ENCODE measurements around the gene XKR7.

Gene XKR7

GRCh38 chr20:32009564-32009963 lies 41.6 kb downstream of the XKR7 start:
- intact Hi-C loops (cut with DNase I; ENCODE audit: low total_unique reads), result no loop called here
- no peak overlapping the region for H3K4me3 ChIP-seq
- H3K27me3 ChIP-seq, result peaks cover 0 to 35% of the 10 kb centered on the region in 2 donors
- H3K27ac ChIP-seq, result no peak overlapping the region
- no peak for DNase-seq
- no peak for TF ChIP-seq CTCF (IDR thresholded peaks at IDR 0.05)
- no peaks in the 10 kb centered on the region for H3K36me3 ChIP-seq
- no peaks in the 10 kb centered on the region for H3K9me3 ChIP-seq
- no peaks in the 10 kb centered on the region for H3K4me1 ChIP-seq

DNA sequence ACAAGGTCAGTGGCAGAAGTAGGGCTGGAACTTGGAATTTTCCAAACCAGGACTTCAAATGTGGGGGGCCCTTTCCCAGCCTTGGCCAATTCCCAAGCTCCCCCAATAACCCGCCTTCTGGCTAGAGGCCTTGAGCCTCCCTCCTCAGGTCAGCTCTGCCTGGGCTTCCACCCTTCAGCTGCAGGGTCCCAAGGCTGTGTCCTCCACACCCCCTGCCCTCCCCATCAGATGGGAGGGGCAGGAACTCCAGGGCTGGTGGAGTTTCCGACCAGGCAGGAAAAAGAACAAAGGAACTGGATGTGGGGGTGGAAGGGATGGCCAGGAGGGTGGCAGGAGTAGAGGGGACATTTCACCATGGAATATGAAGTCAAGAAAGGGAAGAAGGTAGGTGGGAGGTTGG lies 42.1 kb downstream of the XKR7 start, which contains the start of gene CCM2L:
TSS of gene CCM2L (plus strand) at position 338 of the 400 bp plus-strand sequence. CDS start at position 355, 17 bp downstream.
- no peak for DNase-seq
- no peaks in the 10 kb centered on the region for H3K4me1 ChIP-seq
- no peaks in the 10 kb centered on the region for H3K9me3 ChIP-seq
- intact Hi-C loops (cut with DNase I; ENCODE audit: low total_unique reads), result no loop called here
- H3K4me3 ChIP-seq, result peak within 1 kb of the TSS; percentile 9 to 27
- peaks cover 0 to 40% of the 10 kb centered on the region in 2 donors for H3K27me3 ChIP-seq
- TF ChIP-seq CTCF (IDR thresholded peaks at IDR 0.05), result no peak
- H3K27ac ChIP-seq, result no peak within 1 kb of the TSS
- H3K36me3 ChIP-seq, result no peaks in the 10 kb centered on the region

DNA sequence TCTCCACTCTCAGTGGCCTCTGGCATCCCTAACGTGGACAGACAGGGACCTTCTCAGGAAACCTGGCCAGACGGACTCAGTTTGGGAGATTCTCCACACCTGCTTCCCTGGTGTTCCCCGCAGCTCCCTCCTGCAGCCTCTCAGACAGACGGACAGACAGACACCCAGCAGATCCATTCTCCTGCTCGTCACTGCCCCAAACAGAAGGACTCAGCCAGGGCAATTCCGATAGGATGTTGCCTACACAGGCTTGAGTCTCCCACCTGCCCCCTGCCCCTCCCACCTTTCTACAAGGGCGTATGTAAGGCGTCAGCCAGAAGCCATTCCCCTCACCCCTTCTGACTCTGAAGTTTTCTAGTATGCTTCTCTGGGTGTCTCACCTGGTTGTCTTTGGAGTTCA lies 42.7 kb downstream of the XKR7 start:
- Histone ChIP-seq H3K4me3 (peak overlapping the region; percentile 9 to 27), H3K4me1 (no peaks in the 10 kb centered on the region), H3K27ac (no peak overlapping the region), H3K27me3 (peaks cover 0 to 40% of the 10 kb centered on the region in 2 donors), H3K9me3 (no peaks in the 10 kb centered on the region), H3K36me3 (no peaks in the 10 kb centered on the region)
- no peak for TF ChIP-seq CTCF (IDR thresholded peaks at IDR 0.05)
- intact Hi-C loops (cut with DNase I; ENCODE audit: low total_unique reads), result no loop called here
- DNase-seq, result no peak

- Histone ChIP-seq H3K4me3 (no peak overlapping the region), H3K27ac (no peak overlapping the region), H3K9me3 (no peaks in the 10 kb centered on the region), H3K27me3 (peaks cover 0 to 50% of the 10 kb centered on the region in 2 donors), H3K36me3 (no peaks in the 10 kb centered on the region), H3K4me1 (no peaks in the 10 kb centered on the region)
- DNase-seq, result no peak
- intact Hi-C loops (cut with DNase I; ENCODE audit: low total_unique reads), result no loop called here
- TF ChIP-seq CTCF (IDR thresholded peaks at IDR 0.05), result no peak
Observed at GRCh38 chr20:32012159-32012688, 44.3 kb downstream of the XKR7 start.

DNA sequence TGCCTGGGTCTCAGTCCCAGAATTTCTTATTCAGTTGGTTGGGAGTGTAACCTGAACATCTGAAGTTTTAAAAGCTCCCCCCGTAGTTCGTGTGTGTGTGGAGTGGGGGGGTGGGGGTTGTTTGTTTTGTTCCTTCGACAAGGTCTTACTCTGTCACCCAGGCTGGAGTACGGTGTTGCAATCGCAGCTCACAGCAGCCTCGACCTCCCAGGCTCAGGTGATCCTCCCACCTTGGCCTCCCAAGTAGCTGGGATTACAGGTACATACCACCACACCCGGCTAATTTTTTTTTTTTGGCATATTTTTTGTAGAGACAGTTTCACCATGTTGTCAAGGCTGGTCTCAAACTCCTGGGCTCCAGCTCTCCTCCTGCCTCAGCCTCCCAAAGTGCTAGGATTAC lies 45.4 kb downstream of the XKR7 start:
- peaks cover 0 to 6% (median 3%) of the 10 kb centered on the region in 4 donors for H3K4me1 ChIP-seq
- no peak for DNase-seq
- H3K27ac ChIP-seq, result no peak overlapping the region
- H3K27me3 ChIP-seq, result peaks cover 0 to 54% of the 10 kb centered on the region in 2 donors
- TF ChIP-seq CTCF (IDR thresholded peaks at IDR 0.05), result no peak
- H3K4me3 ChIP-seq, result no peak overlapping the region
- no peaks in the 10 kb centered on the region for H3K9me3 ChIP-seq
- intact Hi-C loops (cut with DNase I; ENCODE audit: low total_unique reads), result no loop called here
- H3K36me3 ChIP-seq, result no peaks in the 10 kb centered on the region

All from tibial artery (tissue), 4 donors.